Measurements from ENCODE around the gene ATP5PB. TPM values are rescaled to one million over a fixed set of nuclear protein-coding genes. Genes with fewer than 3 reads are reported as not detected.

Gene ATP5PB
- polyA plus RNA-seq, 12 donors = 148 to 324 (median 295) TPM; not detected in 1

DNA sequence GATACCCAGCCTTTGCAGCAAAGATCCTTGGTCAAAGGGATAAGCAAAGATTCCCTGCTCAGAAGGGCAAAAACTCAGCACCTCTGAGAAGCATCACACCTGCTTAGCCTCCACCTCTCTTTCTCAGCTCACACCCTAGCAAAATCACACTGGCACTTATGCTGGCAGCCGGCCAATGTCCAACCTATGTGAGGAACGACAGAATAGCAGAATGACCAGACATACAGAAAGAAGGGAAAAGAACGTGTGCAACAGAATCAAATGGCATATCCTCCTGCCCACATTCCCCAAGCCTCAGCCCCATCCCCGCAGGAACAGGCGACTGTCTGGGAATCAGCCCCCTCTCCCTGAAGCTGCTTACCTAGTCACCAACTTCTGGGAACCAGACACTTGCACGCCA lies 54.8 kb downstream of the ATP5PB start:
- no peak for DNase-seq

DNA sequence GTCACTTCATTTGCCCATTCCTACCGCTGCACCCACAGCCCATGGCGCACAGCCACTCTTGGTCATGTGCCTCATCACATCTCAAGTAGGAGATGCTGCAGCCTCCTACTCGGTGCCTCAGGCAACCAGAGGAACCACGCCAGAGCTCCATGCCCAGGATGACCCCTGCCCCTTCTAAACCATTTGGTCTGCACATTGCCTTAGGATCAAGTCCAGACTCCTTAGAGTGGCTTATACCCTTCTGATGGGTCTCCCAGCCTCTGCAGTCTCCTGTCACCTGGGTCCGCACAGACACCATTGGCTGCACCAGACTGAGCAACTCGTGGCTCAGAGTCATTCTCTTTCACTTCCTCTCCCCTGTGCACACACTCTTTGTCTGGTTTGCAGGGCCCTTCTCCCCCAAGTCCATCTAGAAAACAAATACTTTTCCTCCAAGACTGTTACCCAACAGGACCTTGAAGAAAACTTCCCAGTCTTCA lies 56.4 kb downstream of the ATP5PB start:
- DNase-seq = no peak

DNA sequence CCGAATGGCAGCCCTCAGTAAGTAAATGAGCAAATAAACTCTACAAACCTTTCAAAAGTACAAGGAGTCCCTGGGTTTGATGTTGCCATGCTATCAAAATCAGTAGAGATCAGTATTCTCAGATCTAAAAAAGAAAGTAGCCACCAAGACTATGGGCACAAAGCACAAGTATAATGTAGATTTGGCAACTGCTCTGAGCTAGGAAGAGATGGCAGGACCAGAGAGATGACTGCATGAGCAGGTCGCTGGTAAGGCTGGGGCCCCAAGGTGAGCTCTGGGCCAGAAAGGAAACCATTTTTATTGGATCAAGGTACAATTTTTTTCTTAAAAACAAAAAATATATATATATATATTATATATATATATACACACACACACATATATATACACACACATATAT lies 57.3 kb downstream of the ATP5PB start:
- DNase-seq = no peak

DNA sequence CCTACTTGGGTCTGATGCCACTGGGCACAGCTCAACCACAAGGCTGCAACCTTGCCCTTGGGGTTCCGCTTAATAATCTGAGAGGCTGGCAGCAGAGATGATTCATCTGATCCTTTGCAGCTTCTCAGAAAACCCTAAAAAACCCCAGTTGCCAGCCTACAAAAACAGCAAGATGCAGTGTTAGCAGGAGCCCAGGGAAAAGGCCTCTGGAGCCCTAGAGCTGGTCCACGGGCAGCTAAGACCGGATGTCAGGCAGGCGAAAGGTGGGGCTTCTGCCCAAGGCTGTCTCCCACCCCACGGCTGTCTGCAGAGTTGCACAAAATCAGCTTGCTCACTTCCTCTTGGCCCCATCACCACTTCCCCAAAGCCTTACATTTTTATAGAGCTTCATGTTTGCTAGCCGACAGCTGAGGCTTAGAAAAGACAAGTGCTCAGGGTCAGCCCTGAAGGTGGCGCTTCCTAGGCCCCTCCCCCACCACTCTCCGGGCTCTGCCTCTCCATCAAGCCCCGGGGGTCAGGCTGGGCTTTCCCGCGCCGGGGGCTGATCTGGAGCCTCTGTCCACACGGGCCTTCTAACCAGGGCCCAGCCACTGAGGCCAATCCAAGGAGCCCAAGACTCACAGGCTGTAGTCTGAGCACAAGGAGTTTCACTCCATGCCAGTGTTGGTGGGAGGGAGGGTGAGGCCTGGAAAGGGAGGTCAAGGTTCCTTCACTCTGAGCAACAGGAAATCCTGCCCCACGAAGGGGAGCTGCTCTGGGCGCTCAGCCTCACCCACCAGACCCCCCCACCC lies 58.3 kb downstream of the ATP5PB start:
- DNase-seq = peak; percentile 74

DNA sequence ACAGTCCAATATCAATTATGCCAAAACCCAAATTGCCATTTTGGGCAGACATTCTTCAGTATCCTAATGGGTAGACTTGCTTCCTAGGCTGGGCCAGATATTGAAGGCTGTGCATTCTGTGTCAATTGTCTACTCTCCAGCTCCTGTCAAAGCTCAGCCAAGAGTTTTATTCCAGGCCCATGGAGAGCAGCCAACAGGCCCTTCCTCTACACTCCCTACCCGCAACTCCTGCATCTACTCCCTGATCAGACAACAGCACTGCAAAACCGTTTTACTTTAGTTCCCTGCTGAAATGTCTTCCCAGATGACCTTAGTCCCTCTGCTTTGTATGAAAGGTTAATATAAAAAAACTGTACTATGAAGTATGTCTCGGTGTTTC lies 60.7 kb downstream of the ATP5PB start:
- peak; percentile 55 for DNase-seq

DNA sequence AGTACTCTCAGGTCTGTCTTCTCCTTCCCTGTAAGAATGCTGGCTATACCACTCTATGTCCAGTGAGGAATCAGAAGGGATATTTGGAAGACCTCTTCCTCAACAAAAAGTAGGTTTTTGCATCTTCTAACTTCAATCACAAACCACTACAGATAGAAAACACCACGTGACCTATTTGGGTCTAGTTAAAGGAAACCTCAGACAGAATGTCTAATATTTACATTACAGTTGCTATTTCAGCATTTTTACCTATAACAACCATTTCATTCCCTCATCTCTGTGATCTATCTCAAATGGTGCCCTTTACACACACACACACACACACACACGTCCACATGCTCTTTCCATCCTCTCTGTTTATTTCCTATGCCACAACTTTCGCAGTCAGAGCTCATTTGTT lies 62.1 kb downstream of the ATP5PB start:
- no peak for DNase-seq

Other genes starting within 250 kb of the ATP5PB start
- 10 to 100 TPM in 2 of 12 donors, 1 to 10 TPM in 5, under 1 TPM in 4, not detected in 1; 0.67 to 15.1 (median 1.5) TPM for gene DENND2D, start 248.8 kb upstream of the ATP5PB start, polyA plus RNA-seq (ENCODE audit: insufficient read length in 12 of 12)
- gene CHI3L2, start 221.8 kb upstream of the ATP5PB start, polyA plus RNA-seq (ENCODE audit: insufficient read length in 12 of 12) = 1 to 10 TPM in 1 of 12 donors, under 1 TPM in 3, not detected in 8; 0.22 to 4.3 (median 0.83) TPM
- not detected for gene CHIA, start 158.6 kb upstream of the ATP5PB start, polyA plus RNA-seq (ENCODE audit: insufficient read length in 12 of 12)
- 1 to 10 TPM in 9 of 12 donors, under 1 TPM in 1, not detected in 2; 0.80 to 2.8 (median 1.7) TPM for gene OVGP1, start 21.7 kb upstream of the ATP5PB start, polyA plus RNA-seq (ENCODE audit: insufficient read length in 12 of 12)
- gene WDR77, start 208 bp upstream of the ATP5PB start, polyA plus RNA-seq (ENCODE audit: insufficient read length in 12 of 12) = 10 to 100 TPM in 11 of 12 donors, not detected in 1; 31.2 to 45.2 (median 37.6) TPM
- 10 to 100 TPM in 1 of 12 donors, 1 to 10 TPM in 9, not detected in 2; 2.3 to 12.5 (median 4.6) TPM for gene C1orf162, start 24.5 kb downstream of the ATP5PB start, polyA plus RNA-seq (ENCODE audit: insufficient read length in 12 of 12)
- under 1 TPM in 10 of 12 donors, not detected in 2; 0.26 to 0.81 (median 0.44) TPM for gene ADORA3, start 54.2 kb downstream of the ATP5PB start, polyA plus RNA-seq (ENCODE audit: insufficient read length in 12 of 12)
- gene TMIGD3, start 54.2 kb downstream of the ATP5PB start, polyA plus RNA-seq (ENCODE audit: insufficient read length in 12 of 12) = 1 to 10 TPM in 1 of 12 donors, under 1 TPM in 9, not detected in 2; 0.28 to 1.1 (median 0.61) TPM
- gene RAP1A, start 170.3 kb downstream of the ATP5PB start, polyA plus RNA-seq (ENCODE audit: insufficient read length in 12 of 12) = 10 to 100 TPM in 11 of 12 donors, not detected in 1; 51.4 to 76.6 (median 61.9) TPM

All from muscle of arm (tissue), 12 donors.